Pancreas (tissue), 10 donors: ENCODE data around the gene CPLX4. TPM values are rescaled to one million over a fixed set of nuclear protein-coding genes. Genes with fewer than 3 reads are reported as not detected.

Experiments used
- ATAC-seq, 4 donors: fragments of 200-7000 bp; cut with Tn5 transposase; one replicate each; pipeline versions ENCODE4 v1.8.0 to v1.9.1; 2020; ENCODE audit warnings: mild to moderate bottlenecking in 4 of 4, moderate library complexity in 4 of 4
- DNase-seq, 6 donors: peaks; one replicate each; pipeline ENCODE4 v3.0.0-alpha.2; 2020
- FAIRE-seq: peaks from 2 replicates; lab custom pipeline; 2012; peaks lifted over from hg19 to GRCh38; lab: Jason Lieb, UNC
- H3K27ac ChIP-seq, 4 donors: fragments of 200-600 bp; sonication (generic); 1 replicate in 3 of 4; 2 replicates in 1 of 4; pipeline versions ENCODE4 v1.5.0 to v1.8.0; 2020
- H3K27me3 ChIP-seq, 4 donors: fragments of 200-600 bp; one replicate each; pipeline ENCODE4 v1.8.0; 2021
- H3K36me3 ChIP-seq, 3 donors: fragments of 200-600 bp; sonication (generic) in 1 of 3; one replicate each; pipeline versions ENCODE4 v1.5.0 to v1.8.0; 2020 to 2021
- H3K4me1 ChIP-seq, 3 donors: fragments of 200-600 bp; one replicate each; pipeline ENCODE4 v1.8.0; 2021
- H3K4me3 ChIP-seq, 4 donors: fragments of 200-600 bp; sonication (generic) in 2 of 4; one replicate each; pipeline versions ENCODE4 v1.5.0 to v1.8.0; 2020 to 2021
- H3K9me3 ChIP-seq, 4 donors: fragments of 200-600 bp; one replicate each; pipeline ENCODE4 v1.8.0; 2021
- CTCF ChIP-seq, 4 donors: fragments of 200-600 bp; sonication (generic) in 3 of 4; IDR thresholded peaks; one replicate each; pipeline versions ENCODE4 v1.5.0 to v1.8.0; 2021; ENCODE audit warnings: antibody characterized with exemption in 4 of 4
- WGBS, 2 donors: extraction: QIAGEN DNeasy Blood & Tissue Kit; methylation state at CpG; one replicate each; pipeline ENCODE4 v1.1.7; 2013; 5-methylcytosine and 5-hydroxymethylcytosine counted together
- intact Hi-C, 3 donors: fragments of 100-400 bp; cut with DNase I; formaldehyde crosslinking; loops; one replicate each; pipeline versions ENCODE4 v1.11.1 to v1.14.2; 2022
- polyA plus RNA-seq, 2 donors: library from polyadenylated mRNA; stranded (reverse); fragments of 200-250 nt; gene quantifications; one replicate each; pipeline ENCODE4 v1.2.3, GENCODE V29; 2013
- total RNA-seq, 6 donors: library from RNA; stranded (reverse); fragmentation: NEBNext Ultra II Directional in 4 of 6; extraction: Animal tissue kit (Norgen Biotek cat#: 25700) in 4 of 6; gene quantifications; one replicate each; pipeline versions ENCODE4 v1.2.1 to v1.2.4, GENCODE V29; 2021 to 2023
- donor health status: healthy with polysubstance abuse.
- donor health status: DM: no; HTN: no; CAD: no; lungs with moderate emphysema.
- donor health status: DM: no; HTN: no; CAD: no.
- donor health status: control.
- donor health status: control.
- donor health status: Bipolar disorder and iron deficiency.
- donor health status: DM: yes; HTN: yes; CAD: no.
- donor health status: DM: no; HTN: no; CAD: no.
- donor health status: DM: no; HTN: no; CAD: no.
- donor health status: DM: yes; HTN: yes; CAD: no.

Gene CPLX4
- total and polyA plus RNA-seq, 8 donors: 0.09 TPM; not detected in 7

GRCh38 chr18:59268127-59268720, 50.2 kb downstream of the CPLX4 start:
- FAIRE-seq: no peak

GRCh38 chr18:59267503-59268126, 50.8 kb downstream of the CPLX4 start:
- no peak overlapping the region for H3K4me3 ChIP-seq
- DNase-seq: no peak
- peaks cover 0 to 81% (median 8%) of the 10 kb centered on the region in 4 donors for H3K27me3 ChIP-seq
- WGBS, 2 donors: 3% methylated on average over 41 of the region's 41 CpGs
- peaks cover 0 to 10% (median 0%) of the 10 kb centered on the region in 3 donors for H3K4me1 ChIP-seq
- no peak overlapping the region for H3K27ac ChIP-seq
- intact Hi-C loops: no loop called here
- peak in 1 of 4 donors; percentile 20 for ATAC-seq
- no peaks in the 10 kb centered on the region for H3K9me3 ChIP-seq
- no peak for FAIRE-seq
- no peaks in the 10 kb centered on the region for H3K36me3 ChIP-seq
- no peak for TF ChIP-seq CTCF (IDR thresholded peaks at IDR 0.05)

More at GRCh38 chr18:59268127-59268720, 50.2 kb downstream of the CPLX4 start:
- no peak for ATAC-seq
- Histone ChIP-seq H3K4me1 (peaks cover 0 to 12% (median 0%) of the 10 kb centered on the region in 3 donors), H3K27me3 (peaks cover 1 to 85% (median 8%) of the 10 kb centered on the region in 4 donors), H3K9me3 (no peaks in the 10 kb centered on the region), H3K4me3 (peak overlapping the region in 1 of 4 donors; percentile 29), H3K27ac (no peak overlapping the region), H3K36me3 (no peaks in the 10 kb centered on the region)
- intact Hi-C loops: no loop called here
- DNase-seq: no peak
- 8 to 11% methylated on average over 28 of the region's 28 CpGs for WGBS, 2 donors
- no peak for TF ChIP-seq CTCF (IDR thresholded peaks at IDR 0.05)

- no peak for TF ChIP-seq CTCF (IDR thresholded peaks at IDR 0.05)
- no peak overlapping the region for H3K27ac ChIP-seq
- no peak for ATAC-seq
- 6 to 10% methylated on average over 10 of the region's 10 CpGs for WGBS, 2 donors
- no peak for DNase-seq
- no peaks in the 10 kb centered on the region for H3K36me3 ChIP-seq
- peaks cover 0 to 76% (median 8%) of the 10 kb centered on the region in 4 donors for H3K27me3 ChIP-seq
- H3K4me1 ChIP-seq: peaks cover 0 to 9% (median 0%) of the 10 kb centered on the region in 3 donors
- intact Hi-C loops: no loop called here
- no peaks in the 10 kb centered on the region for H3K9me3 ChIP-seq
- H3K4me3 ChIP-seq: no peak overlapping the region
- no peak for FAIRE-seq
Observed at GRCh38 chr18:59266886-59267502, 51.5 kb downstream of the CPLX4 start.

GRCh38 chr18:59266459-59266858, 52.0 kb downstream of the CPLX4 start:
- Histone ChIP-seq H3K4me1 (peaks cover 0 to 9% (median 0%) of the 10 kb centered on the region in 3 donors), H3K9me3 (no peaks in the 10 kb centered on the region), H3K4me3 (no peak overlapping the region), H3K27ac (no peak overlapping the region), H3K27me3 (peaks cover 0 to 71% (median 8%) of the 10 kb centered on the region in 4 donors), H3K36me3 (no peaks in the 10 kb centered on the region)
- TF ChIP-seq CTCF (IDR thresholded peaks at IDR 0.05): no peak
- intact Hi-C loops: no loop called here
- no peak for DNase-seq
- ATAC-seq: no peak
- WGBS, 2 donors: 3 to 9% methylated on average over 1 of the region's 1 CpG
- FAIRE-seq: no peak
